ENCODE data around the gene ATG2B.

DNA sequence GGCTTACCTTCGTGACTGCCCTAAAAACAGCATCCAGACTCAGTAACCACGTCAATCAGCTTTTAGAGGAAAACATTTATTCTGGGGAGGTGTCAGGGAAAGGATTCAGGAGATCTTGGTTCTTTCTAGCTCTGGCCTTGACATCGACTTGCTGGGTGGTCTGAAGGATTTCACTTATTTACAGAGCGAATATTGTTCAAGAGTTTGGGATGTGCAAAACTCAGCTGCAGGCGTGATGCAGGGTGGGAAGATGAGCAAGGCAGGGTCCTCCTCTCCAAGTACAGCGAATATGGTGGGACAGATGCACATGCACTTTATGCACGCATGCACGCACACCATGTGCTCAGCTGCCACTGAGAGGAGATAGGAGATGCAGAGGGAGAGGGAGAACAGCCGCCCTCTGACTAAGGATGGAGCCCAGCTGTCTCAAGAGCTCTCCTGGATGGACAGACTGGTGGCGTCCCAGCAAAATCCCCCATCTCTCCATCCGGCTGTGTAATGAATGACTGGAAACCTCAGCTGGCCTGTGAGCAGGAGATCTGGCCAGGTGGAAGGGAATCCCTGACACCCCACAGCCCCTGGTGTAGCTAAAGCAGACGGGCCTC, 131.5 kb downstream of the ATG2B start:
- TF ChIP-seq, protein P1, sequence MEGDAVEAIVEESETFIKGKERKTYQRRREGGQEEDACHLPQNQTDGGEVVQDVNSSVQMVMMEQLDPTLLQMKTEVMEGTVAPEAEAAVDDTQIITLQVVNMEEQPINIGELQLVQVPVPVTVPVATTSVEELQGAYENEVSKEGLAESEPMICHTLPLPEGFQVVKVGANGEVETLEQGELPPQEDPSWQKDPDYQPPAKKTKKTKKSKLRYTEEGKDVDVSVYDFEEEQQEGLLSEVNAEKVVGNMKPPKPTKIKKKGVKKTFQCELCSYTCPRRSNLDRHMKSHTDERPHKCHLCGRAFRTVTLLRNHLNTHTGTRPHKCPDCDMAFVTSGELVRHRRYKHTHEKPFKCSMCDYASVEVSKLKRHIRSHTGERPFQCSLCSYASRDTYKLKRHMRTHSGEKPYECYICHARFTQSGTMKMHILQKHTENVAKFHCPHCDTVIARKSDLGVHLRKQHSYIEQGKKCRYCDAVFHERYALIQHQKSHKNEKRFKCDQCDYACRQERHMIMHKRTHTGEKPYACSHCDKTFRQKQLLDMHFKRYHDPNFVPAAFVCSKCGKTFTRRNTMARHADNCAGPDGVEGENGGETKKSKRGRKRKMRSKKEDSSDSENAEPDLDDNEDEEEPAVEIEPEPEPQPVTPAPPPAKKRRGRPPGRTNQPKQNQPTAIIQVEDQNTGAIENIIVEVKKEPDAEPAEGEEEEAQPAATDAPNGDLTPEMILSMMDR (IDR thresholded peaks at IDR 0.05; ENCODE audit: poor library complexity): no peak
- TF ChIP-seq EZH2 (IDR thresholded peaks at IDR 0.05; ENCODE audit: borderline replicate concordance): no peak
- no peak for TF ChIP-seq EZH2phosphoT487 (IDR thresholded peaks at IDR 0.05; ENCODE audit: low read depth, severe bottlenecking, unreplicated experiment)

All from hepatocyte (in vitro differentiated cells).